ENCODE measurements around the gene ZNF71.

DNA sequence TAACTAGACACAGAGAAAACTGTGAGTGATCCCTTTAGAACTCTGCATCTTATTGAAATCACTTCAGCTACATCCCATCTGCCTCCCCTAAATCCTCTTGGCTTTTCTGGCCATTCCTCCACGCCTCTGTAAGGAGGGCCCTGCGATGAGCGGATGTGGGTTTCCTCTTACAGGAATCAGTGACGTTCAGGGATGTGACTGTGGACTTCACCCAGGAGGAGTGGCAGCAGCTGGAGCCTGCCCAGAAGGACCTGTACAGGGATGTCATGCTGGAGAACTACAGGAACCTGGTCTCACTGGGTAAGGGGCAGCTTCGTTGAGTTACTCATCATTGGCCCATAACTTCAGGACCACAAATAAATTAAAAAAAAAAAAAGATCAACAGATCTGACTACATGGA, 18.5 kb downstream of the ZNF71 start:
- TF ChIP-seq, protein P1, sequence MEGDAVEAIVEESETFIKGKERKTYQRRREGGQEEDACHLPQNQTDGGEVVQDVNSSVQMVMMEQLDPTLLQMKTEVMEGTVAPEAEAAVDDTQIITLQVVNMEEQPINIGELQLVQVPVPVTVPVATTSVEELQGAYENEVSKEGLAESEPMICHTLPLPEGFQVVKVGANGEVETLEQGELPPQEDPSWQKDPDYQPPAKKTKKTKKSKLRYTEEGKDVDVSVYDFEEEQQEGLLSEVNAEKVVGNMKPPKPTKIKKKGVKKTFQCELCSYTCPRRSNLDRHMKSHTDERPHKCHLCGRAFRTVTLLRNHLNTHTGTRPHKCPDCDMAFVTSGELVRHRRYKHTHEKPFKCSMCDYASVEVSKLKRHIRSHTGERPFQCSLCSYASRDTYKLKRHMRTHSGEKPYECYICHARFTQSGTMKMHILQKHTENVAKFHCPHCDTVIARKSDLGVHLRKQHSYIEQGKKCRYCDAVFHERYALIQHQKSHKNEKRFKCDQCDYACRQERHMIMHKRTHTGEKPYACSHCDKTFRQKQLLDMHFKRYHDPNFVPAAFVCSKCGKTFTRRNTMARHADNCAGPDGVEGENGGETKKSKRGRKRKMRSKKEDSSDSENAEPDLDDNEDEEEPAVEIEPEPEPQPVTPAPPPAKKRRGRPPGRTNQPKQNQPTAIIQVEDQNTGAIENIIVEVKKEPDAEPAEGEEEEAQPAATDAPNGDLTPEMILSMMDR (IDR thresholded peaks at IDR 0.05): no peak
- no peak for TF ChIP-seq POLR2A (IDR thresholded peaks at IDR 0.05)
